Heart right ventricle (tissue), 16 donors: ENCODE measurements around the gene SLC49A3. TPM values are rescaled to one million over a fixed set of nuclear protein-coding genes. Genes with fewer than 3 reads are reported as not detected.

Source experiments
- ATAC-seq, 8 donors: fragments of 200-7000 bp; cut with Tn5 transposase; one replicate each; pipeline ENCODE4 v1.9.1; 2020; ENCODE audit warnings: mild to moderate bottlenecking in 8 of 8, moderate library complexity in 8 of 8, moderate number of reproducible peaks in 1 of 8
- DNase-seq, 2 donors: peaks; one replicate each; pipeline ENCODE4 v3.0.0-alpha.2; 2020
- H3K27ac ChIP-seq, 10 donors: fragments of 200-600 bp; sonication (generic) in 2 of 10; one replicate each; pipeline versions ENCODE4 v1.5.0 to v1.8.0; 2020 to 2022; ENCODE audit warnings: mild to moderate bottlenecking in 3 of 10
- H3K27me3 ChIP-seq, 7 donors: fragments of 200-600 bp; one replicate each; pipeline ENCODE4 v1.8.0; 2021 to 2022; ENCODE audit warnings: mild to moderate bottlenecking in 2 of 7
- H3K36me3 ChIP-seq, 9 donors: fragments of 200-600 bp; sonication (generic) in 1 of 9; one replicate each; pipeline versions ENCODE4 v1.5.0 to v1.8.0; 2020 to 2022; ENCODE audit warnings: mild to moderate bottlenecking in 2 of 9
- H3K4me1 ChIP-seq, 9 donors: fragments of 200-600 bp; sonication (generic) in 1 of 9; one replicate each; pipeline versions ENCODE4 v1.5.0 to v1.8.0; 2020 to 2022; ENCODE audit warnings: mild to moderate bottlenecking in 4 of 9
- H3K4me3 ChIP-seq, 10 donors: fragments of 200-600 bp; sonication (generic) in 2 of 10; one replicate each; pipeline versions ENCODE4 v1.5.0 to v1.8.0; 2020 to 2022; ENCODE audit warnings: mild to moderate bottlenecking in 7 of 10, moderate library complexity in 2 of 10
- H3K9me3 ChIP-seq, 11 donors: fragments of 200-600 bp in 10 of 11; sonication (generic) in 2 of 11; one replicate each; pipeline versions ENCODE4 v1.5.0 to v1.8.0; 2013 to 2022; ENCODE audit warnings: mild to moderate bottlenecking in 2 of 11, control low read depth in 1 of 11, moderate library complexity in 1 of 11
- WGBS, 2 donors: extraction: QIAGEN DNeasy Blood & Tissue Kit; methylation state at CpG; one replicate each; pipeline ENCODE4 v1.1.7; 2013; ENCODE audit warnings: inconsistent platforms in 1 of 2; 5-methylcytosine and 5-hydroxymethylcytosine counted together
- intact Hi-C, 10 donors: fragments of 100-400 bp; cut with DNase I; formaldehyde crosslinking; loops; one replicate each; pipeline versions ENCODE4 v1.11.1 to v1.14.2; 2022
- polyA plus RNA-seq, 2 donors: library from polyadenylated mRNA; stranded (reverse); fragments of 200-250 nt; gene quantifications; one replicate each; pipeline ENCODE4 v1.2.3, GENCODE V29; 2013
- total RNA-seq, 10 donors: library from RNA; stranded (reverse); fragmentation: NEBNext Ultra II Directional in 3 of 10; extraction: Animal tissue kit (Norgen Biotek cat#: 25700) in 3 of 10; gene quantifications; one replicate each; pipeline versions ENCODE4 v1.2.1 to v1.2.4, GENCODE V29; 2021 to 2023
- TF ChIP-seq, protein P1 (sequence below), 9 donors: fragments of 200-600 bp; sonication (generic) in 2 of 9; IDR thresholded peaks; one replicate each; pipeline versions ENCODE4 v1.5.0 to v1.8.0; 2021 to 2022; ENCODE audit warnings: antibody characterized with exemption in 9 of 9, mild to moderate bottlenecking in 5 of 9, moderate library complexity in 1 of 9
- donor health status: Arrhythmogenic right ventricular cardiomyopathy.
- donor health status: ischemic (EF 13 %, LVEDD 7.1; RV severe dilation, severe dysfunction).
- donor health status: healthy with polysubstance abuse.
- donor health status: DM: no; HTN: yes; CAD: no.
- donor health status: DM: no; HTN: no; CAD: no.
- donor health status: ischemic (EF 25% LVEDD 6.9; RV normal size, moderate dysfunction).
- donor health status: ischemic (EF 25% LVEDD 5.7; RV mildly dilated, moderate dysfunction).
- donor health status: healthy.
- donor health status: DM: yes; HTN: yes; CAD: no.
- donor health status: Ischemic cardiomyopathy.
- donor health status: ischemic (EF 35%, LVEDD 5.7; RV mildly dilated, moderate dysfunction).
- donor health status: nonischemic (EF 11% LVEDD 7.7; RV severe dilation, severe dysfunction).
- donor health status: DM: yes; HTN: yes; CAD: no.
- donor health status: PGD.
- donor health status: ischemic (EF 29% LVEDD 5.4; RV normal size, mild dysfunction).
- donor health status: nonischemic (EF 23%, LVEDD 6.1; RV moderate dilation, normal function).

The SLC49A3 gene
- total and polyA plus RNA-seq, 12 donors: 8.8 to 28.5 (median 12.3) TPM

- TF ChIP-seq, protein P1, sequence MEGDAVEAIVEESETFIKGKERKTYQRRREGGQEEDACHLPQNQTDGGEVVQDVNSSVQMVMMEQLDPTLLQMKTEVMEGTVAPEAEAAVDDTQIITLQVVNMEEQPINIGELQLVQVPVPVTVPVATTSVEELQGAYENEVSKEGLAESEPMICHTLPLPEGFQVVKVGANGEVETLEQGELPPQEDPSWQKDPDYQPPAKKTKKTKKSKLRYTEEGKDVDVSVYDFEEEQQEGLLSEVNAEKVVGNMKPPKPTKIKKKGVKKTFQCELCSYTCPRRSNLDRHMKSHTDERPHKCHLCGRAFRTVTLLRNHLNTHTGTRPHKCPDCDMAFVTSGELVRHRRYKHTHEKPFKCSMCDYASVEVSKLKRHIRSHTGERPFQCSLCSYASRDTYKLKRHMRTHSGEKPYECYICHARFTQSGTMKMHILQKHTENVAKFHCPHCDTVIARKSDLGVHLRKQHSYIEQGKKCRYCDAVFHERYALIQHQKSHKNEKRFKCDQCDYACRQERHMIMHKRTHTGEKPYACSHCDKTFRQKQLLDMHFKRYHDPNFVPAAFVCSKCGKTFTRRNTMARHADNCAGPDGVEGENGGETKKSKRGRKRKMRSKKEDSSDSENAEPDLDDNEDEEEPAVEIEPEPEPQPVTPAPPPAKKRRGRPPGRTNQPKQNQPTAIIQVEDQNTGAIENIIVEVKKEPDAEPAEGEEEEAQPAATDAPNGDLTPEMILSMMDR (IDR thresholded peaks at IDR 0.05): no peak
- no peak for DNase-seq
- 70 to 73% methylated on average over 58 of the region's 58 CpGs for WGBS, 2 donors
Observed at GRCh38 chr4:656436-657337, 32.3 kb downstream of the SLC49A3 start.

DNA sequence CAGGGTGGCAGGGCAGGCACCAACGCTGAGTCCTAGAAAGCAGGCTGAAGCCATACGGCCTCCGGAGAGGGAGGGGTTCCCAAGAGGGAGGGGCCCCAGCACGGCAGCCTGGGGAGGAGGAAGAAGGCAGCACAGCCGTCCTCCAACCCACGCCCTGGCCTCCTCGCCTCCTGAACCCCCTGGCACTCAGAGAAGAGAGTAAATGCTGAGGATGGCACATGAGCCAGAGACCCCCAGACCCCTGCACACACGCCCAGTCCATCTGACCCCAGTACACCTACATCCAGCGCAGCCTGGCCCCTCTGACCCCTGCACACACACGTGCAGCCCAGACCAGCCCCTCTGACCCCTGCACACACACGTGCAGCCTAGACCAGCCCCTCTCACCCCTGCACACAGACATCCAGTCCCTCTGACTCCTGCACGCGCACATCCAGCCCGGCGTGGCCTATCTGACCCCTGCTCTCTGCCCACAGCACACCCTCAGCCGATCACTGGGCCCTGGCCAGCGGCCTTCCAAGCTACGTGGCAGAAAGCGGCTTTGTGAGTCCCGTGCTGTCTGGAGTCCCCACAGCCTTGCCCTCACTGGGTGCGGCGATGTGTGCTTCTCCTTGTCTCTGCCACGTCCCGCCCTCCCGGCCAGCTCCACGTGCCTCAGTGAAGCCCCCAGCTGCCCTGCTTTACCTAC lies 33.3 kb downstream of the SLC49A3 start:
- Histone ChIP-seq H3K9me3 (no peaks in the 10 kb centered on the region), H3K4me3 (no peak overlapping the region), H3K27me3 (peaks cover 0 to 46% (median 13%) of the 10 kb centered on the region in 7 donors), H3K36me3 (no peaks in the 10 kb centered on the region), H3K4me1 (no peaks in the 10 kb centered on the region), H3K27ac (no peak overlapping the region)
- TF ChIP-seq, protein P1 (IDR thresholded peaks at IDR 0.05): no peak
- ATAC-seq (no peak), DNase-seq (no peak)
- intact Hi-C loops: no loop called here
- WGBS, 2 donors: 67 to 76% methylated on average over 25 to 26 of the region's 26 CpGs

More at GRCh38 chr4:656436-657337, 32.3 kb downstream of the SLC49A3 start:
- peaks cover 0 to 36% (median 5%) of the 10 kb centered on the region in 7 donors for H3K27me3 ChIP-seq
- peak in 2 of 8 donors; percentile 10 to 23 for ATAC-seq
- no peaks in the 10 kb centered on the region for H3K36me3 ChIP-seq
- no peak overlapping the region for H3K4me3 ChIP-seq
- H3K27ac ChIP-seq: no peak overlapping the region
- no peaks in the 10 kb centered on the region for H3K9me3 ChIP-seq
- intact Hi-C loops: no loop called here
- no peaks in the 10 kb centered on the region for H3K4me1 ChIP-seq

GRCh38 chr4:654871-655463 lies 34.0 kb downstream of the SLC49A3 start:
- TF ChIP-seq, protein P1 (IDR thresholded peaks at IDR 0.05): no peak
- no peak overlapping the region for H3K27ac ChIP-seq
- no peaks in the 10 kb centered on the region for H3K36me3 ChIP-seq
- DNase-seq: no peak
- intact Hi-C loops: no loop called here
- ATAC-seq: no peak
- no peak overlapping the region for H3K4me3 ChIP-seq
- no peaks in the 10 kb centered on the region for H3K9me3 ChIP-seq
- no peaks in the 10 kb centered on the region for H3K4me1 ChIP-seq
- 54 to 59% methylated on average over 17 of the region's 17 CpGs for WGBS, 2 donors
- peaks cover 2 to 52% (median 19%) of the 10 kb centered on the region in 7 donors for H3K27me3 ChIP-seq

GRCh38 chr4:654503-654845 lies 34.5 kb downstream of the SLC49A3 start:
- H3K4me3 ChIP-seq: no peak overlapping the region
- H3K27ac ChIP-seq: no peak overlapping the region
- H3K27me3 ChIP-seq: peaks cover 5 to 57% (median 24%) of the 10 kb centered on the region in 7 donors
- TF ChIP-seq, protein P1 (IDR thresholded peaks at IDR 0.05): no peak
- DNase-seq: no peak
- no peaks in the 10 kb centered on the region for H3K36me3 ChIP-seq
- ATAC-seq: no peak
- 94 to 96% methylated on average over 17 of the region's 17 CpGs for WGBS, 2 donors
- intact Hi-C loops: no loop called here
- no peaks in the 10 kb centered on the region for H3K4me1 ChIP-seq
- H3K9me3 ChIP-seq: no peaks in the 10 kb centered on the region
